ENCODE measurements around the gene ANO10.

GRCh38 chr3:43515970-43516635, 105.7 kb downstream of the ANO10 start:
- no peak for TF ChIP-seq REST (IDR thresholded peaks at IDR 0.05; ENCODE audit: insufficient read depth in 1 of 2, low read depth in 2 of 2, low read length in 1 of 2)
- TF ChIP-seq, protein P1, sequence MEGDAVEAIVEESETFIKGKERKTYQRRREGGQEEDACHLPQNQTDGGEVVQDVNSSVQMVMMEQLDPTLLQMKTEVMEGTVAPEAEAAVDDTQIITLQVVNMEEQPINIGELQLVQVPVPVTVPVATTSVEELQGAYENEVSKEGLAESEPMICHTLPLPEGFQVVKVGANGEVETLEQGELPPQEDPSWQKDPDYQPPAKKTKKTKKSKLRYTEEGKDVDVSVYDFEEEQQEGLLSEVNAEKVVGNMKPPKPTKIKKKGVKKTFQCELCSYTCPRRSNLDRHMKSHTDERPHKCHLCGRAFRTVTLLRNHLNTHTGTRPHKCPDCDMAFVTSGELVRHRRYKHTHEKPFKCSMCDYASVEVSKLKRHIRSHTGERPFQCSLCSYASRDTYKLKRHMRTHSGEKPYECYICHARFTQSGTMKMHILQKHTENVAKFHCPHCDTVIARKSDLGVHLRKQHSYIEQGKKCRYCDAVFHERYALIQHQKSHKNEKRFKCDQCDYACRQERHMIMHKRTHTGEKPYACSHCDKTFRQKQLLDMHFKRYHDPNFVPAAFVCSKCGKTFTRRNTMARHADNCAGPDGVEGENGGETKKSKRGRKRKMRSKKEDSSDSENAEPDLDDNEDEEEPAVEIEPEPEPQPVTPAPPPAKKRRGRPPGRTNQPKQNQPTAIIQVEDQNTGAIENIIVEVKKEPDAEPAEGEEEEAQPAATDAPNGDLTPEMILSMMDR (IDR thresholded peaks at IDR 0.05) = no peak

Data from Panc1 (cell line).